ENCODE data around the gene DMRTB1. TPM values are rescaled to one million over a fixed set of nuclear protein-coding genes. Genes with fewer than 3 reads are reported as not detected.

The DMRTB1 gene
- total RNA-seq, 2 donors from 2014 or later, result not detected

DNA sequence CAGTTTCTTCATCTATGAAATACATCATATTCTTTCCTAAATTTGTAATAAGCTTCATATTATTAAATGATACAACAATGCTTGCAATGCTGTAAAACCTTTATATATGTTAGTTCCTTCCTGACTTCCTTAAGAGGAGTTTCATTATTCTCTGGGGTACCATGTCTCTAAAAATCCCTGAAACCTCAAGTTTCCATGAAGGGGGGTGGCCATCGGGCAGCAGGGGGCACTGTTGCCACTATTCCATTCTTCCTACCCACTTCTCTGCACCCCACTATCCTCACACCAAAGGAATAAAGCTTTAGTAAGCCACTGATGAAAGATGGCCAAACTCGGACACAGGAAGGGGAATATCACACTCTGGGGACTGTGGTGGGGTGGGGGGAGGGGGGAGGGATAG, 9.0 kb upstream of the DMRTB1 start:
- peaks cover 51% of the 10 kb centered on the region for H3K4me1 Mint-ChIP-seq
- Histone ChIP-seq H3K9me3 (ENCODE audit: control insufficient read depth, low read length) (peaks cover 8% of the 10 kb centered on the region), H3K27ac (ENCODE audit: low read depth, low read length) (no peak overlapping the region), H3K4me3 (ENCODE audit: low read length) (peak overlapping the region; percentile 4), H3K9ac (ENCODE audit: extremely low read depth, low read length, poor library complexity, severe bottlenecking) (no peak overlapping the region), H3K27me3 (ENCODE audit: control insufficient read depth, insufficient read depth, low read length, poor library complexity, severe bottlenecking) (no peaks in the 10 kb centered on the region), H3K4me1 (ENCODE audit: control insufficient read depth, insufficient read depth, low read length) (peaks cover 29% of the 10 kb centered on the region), H3K36me3 (ENCODE audit: control insufficient read depth, insufficient read depth, low read length) (no peaks in the 10 kb centered on the region)
- peak overlapping the region; percentile 95 for H3K27ac Mint-ChIP-seq
- TF ChIP-seq, protein P1, sequence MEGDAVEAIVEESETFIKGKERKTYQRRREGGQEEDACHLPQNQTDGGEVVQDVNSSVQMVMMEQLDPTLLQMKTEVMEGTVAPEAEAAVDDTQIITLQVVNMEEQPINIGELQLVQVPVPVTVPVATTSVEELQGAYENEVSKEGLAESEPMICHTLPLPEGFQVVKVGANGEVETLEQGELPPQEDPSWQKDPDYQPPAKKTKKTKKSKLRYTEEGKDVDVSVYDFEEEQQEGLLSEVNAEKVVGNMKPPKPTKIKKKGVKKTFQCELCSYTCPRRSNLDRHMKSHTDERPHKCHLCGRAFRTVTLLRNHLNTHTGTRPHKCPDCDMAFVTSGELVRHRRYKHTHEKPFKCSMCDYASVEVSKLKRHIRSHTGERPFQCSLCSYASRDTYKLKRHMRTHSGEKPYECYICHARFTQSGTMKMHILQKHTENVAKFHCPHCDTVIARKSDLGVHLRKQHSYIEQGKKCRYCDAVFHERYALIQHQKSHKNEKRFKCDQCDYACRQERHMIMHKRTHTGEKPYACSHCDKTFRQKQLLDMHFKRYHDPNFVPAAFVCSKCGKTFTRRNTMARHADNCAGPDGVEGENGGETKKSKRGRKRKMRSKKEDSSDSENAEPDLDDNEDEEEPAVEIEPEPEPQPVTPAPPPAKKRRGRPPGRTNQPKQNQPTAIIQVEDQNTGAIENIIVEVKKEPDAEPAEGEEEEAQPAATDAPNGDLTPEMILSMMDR (conservative IDR thresholded peaks at IDR 0.05), result peak; percentile 78
- no peaks in the 10 kb centered on the region for H3K27me3 Mint-ChIP-seq (ENCODE audit: insufficient read depth)
- peaks cover 2% of the 10 kb centered on the region for H3K9me3 Mint-ChIP-seq
- no peaks in the 10 kb centered on the region for H3K36me3 Mint-ChIP-seq (ENCODE audit: low read depth)
- DNase-seq, result peak; percentile 59
- 29% methylated on average over 1 of the region's 2 CpGs for WGBS, 2 experiments (ENCODE audit: insufficient coverage in 1 of 2, insufficient read length in 1 of 2)
- H3K4me3 Mint-ChIP-seq, result no peak overlapping the region

DNA sequence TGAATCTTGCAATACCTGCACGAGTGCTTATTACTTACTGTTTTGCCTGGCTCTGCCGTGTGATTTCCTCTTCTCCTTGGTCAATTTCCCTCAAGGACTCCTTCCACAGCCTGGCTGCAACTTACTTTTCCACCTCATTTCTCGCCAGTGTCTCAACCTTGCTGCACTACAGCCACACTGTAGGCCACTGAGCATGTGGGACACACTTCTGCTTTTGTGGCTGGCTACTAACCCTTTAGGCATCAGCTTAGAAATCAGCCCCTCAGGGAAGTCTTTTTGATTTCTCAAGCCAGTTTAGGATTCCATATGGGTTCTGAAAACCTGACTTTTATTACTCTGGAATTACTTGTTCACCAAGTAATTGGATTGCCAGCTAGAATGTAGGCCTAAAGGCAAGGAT, 5.2 kb upstream of the DMRTB1 start:
- Histone ChIP-seq H3K9me3 (ENCODE audit: control insufficient read depth, low read length) (no peaks in the 10 kb centered on the region), H3K9ac (ENCODE audit: extremely low read depth, low read length, poor library complexity, severe bottlenecking) (no peak overlapping the region), H3K36me3 (ENCODE audit: control insufficient read depth, insufficient read depth, low read length) (no peaks in the 10 kb centered on the region), H3K4me1 (ENCODE audit: control insufficient read depth, insufficient read depth, low read length) (peaks cover 16% of the 10 kb centered on the region), H3K27me3 (ENCODE audit: control insufficient read depth, insufficient read depth, low read length, poor library complexity, severe bottlenecking) (no peaks in the 10 kb centered on the region), H3K4me3 (ENCODE audit: low read length) (no peak overlapping the region), H3K27ac (ENCODE audit: low read depth, low read length) (no peak overlapping the region)
- Mint-ChIP-seq H3K36me3 (ENCODE audit: low read depth) (no peaks in the 10 kb centered on the region), H3K4me1 (peaks cover 35% of the 10 kb centered on the region), H3K27me3 (ENCODE audit: insufficient read depth) (peaks cover 2% of the 10 kb centered on the region), H3K9me3 (no peaks in the 10 kb centered on the region), H3K27ac (no peak overlapping the region), H3K4me3 (no peak overlapping the region)
- TF ChIP-seq, protein P1 (conservative IDR thresholded peaks at IDR 0.05), result no peak
- WGBS, 2 experiments (ENCODE audit: insufficient coverage in 1 of 2, insufficient read length in 1 of 2), result 92 to 94% methylated on average over 3 of the region's 3 CpGs
- DNase-seq, result peak; percentile 33

DNA sequence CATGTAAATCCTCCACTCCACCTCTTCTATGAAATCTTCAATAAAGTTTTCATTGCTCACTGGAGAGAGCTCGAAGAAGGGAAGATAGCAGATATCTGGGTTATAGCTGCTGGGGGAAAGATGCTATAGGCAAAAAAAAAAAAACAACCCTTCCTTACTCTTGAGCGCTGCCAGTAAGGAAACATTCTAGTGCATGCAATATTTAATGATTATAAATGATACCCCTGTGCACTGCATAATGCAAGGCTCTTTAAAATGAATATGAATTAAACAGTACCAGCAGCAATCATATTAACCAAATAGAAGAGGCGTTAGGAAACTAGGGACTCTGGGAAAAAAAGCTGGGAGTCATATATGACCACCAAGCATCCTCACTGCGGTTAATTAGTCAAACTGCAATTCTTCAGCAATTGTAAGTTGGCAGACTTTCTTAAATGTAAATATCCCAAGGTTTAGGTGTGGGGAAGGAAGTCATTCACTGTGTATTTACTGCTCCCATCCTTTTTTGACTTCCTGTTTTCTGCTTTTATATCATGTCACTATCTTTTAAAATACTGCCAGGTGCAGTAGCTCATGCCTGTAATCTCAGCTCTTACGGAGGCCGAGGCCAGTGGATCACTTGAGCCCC, 3.7 kb upstream of the DMRTB1 start:
- Mint-ChIP-seq H3K9me3 (peaks cover 2% of the 10 kb centered on the region), H3K36me3 (ENCODE audit: low read depth) (no peaks in the 10 kb centered on the region), H3K4me1 (peaks cover 24% of the 10 kb centered on the region), H3K27me3 (ENCODE audit: insufficient read depth) (peaks cover 8% of the 10 kb centered on the region), H3K27ac (no peak overlapping the region), H3K4me3 (no peak overlapping the region)
- H3K4me3 ChIP-seq (ENCODE audit: low read length), result no peak overlapping the region
- no peak for DNase-seq
- 92 to 100% methylated on average over 1 to 5 of the region's 6 CpGs for WGBS, 2 experiments (ENCODE audit: insufficient coverage in 1 of 2, insufficient read length in 1 of 2)
- peaks cover 8% of the 10 kb centered on the region for H3K4me1 ChIP-seq (ENCODE audit: control insufficient read depth, insufficient read depth, low read length)
- H3K27ac ChIP-seq (ENCODE audit: low read depth, low read length), result no peak overlapping the region
- H3K9ac ChIP-seq (ENCODE audit: extremely low read depth, low read length, poor library complexity, severe bottlenecking), result no peak overlapping the region
- no peaks in the 10 kb centered on the region for H3K27me3 ChIP-seq (ENCODE audit: control insufficient read depth, insufficient read depth, low read length, poor library complexity, severe bottlenecking)
- no peaks in the 10 kb centered on the region for H3K9me3 ChIP-seq (ENCODE audit: control insufficient read depth, low read length)
- H3K36me3 ChIP-seq (ENCODE audit: control insufficient read depth, insufficient read depth, low read length), result no peaks in the 10 kb centered on the region
- TF ChIP-seq, protein P1 (conservative IDR thresholded peaks at IDR 0.05), result no peak
